Kidney glomerular epithelial cell (primary cell): Measurements from ENCODE around the gene TLNRD1.
A peak's percentile ranks its signal among the peaks of the same experiment; 100 is the strongest.
"Not testable (repeated sequence)": the region's sequence is repeated elsewhere in the genome, so short reads cannot be mapped to it uniquely, and the experiment has no call there.

Source experiments
- DNase-seq: peaks from one replicate; lab custom pipeline; 2025; lab: John Stamatoyannopoulos, UW

The TLNRD1 gene

DNA sequence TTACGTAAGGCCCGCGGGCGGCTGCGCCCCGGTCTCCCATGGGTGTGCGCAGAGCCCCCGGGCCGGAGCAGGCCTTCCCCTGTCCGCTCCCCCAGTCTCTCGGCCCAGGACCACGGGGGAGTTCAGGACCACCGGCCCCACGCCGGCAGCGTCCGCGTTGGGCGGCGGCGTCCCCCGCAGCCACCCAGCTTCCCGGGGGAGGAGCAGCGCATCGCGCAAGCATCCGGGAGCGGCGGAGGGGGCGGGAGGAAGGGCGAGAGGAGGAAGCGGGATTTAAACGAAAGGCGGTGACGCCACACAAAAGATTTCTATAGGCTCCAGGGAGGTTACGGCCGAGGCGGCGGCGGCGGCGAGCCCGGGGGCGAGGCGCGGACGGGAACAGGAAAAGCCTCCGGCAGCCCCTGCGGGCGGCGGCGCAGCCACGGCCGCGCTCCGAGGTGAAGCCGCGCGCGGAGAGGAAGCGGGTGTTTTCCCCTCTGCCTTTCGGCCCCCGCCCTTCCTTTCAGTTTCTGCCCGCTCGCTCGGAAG, at the start of gene TLNRD1:
TLNRD1 (plus strand) TSS at position 300 of the 528 bp plus-strand sequence. CDS start 1,349 bp downstream, outside the sequence.
- peak; percentile 71 for DNase-seq

DNA sequence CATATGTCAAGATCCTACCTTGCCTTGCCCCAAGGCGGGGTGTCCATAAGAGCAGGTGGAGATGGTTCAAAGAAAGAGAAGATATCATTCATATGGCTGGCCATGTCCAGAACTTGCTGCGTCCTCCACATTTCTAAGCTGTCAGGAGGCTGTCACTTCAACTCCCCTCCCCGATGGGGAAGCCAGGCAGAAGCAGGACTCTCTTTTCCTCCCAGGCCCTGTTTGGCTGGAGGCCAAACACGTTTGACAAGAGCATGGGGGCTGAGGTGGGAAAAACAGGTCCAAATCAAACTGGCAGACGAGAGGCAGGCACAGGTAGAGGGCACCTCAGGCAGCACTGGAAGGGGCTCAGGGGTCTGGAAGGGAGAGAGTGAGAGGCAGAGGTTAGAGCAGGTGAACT, 48.8 kb upstream of the TLNRD1 start:
- no peak for DNase-seq

DNA sequence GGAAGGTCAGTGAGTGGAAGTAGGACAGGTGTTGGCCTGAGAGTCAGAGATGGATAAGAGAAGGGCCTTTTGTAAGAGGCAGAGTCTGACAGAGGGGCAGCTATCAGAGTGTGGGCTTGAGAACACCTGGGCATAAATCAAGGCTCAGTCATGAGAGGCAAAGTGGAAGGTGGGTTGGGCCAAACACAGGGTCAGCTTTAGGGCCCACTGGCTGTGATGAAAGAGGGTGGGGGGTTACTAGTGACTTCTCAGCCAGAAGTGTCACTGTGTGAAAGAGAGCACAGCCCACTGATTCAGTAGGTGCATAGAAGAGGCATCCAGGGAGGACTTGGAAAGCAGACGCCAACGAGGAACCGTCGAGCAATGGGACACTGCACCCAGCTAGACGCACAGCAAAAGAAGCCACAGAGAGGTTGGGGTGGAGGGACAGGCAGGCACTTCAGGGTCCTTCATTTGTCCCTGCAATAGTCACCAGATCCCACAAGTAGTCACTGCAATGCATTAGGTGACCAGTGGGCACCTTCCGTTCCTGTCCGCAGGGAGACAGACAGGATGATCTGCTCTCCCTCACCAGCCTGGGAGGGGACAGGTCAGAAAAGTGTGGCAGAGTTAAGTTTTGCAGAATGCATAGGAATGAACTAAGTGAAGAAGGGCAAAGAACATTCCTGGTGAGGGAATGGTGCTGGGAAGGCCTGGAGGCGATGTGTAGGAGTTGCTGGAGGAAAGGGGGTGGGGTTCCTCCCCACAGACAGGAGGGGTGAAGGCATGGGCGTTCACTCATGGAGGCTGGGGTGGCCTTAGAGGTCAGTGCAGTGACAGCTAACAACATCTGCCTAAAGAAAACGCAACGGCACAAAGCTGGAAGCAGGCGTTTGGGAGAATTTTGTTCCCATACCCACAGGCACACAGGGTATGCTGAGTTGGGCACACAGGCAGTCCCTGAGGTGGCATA, 47.4 kb upstream of the TLNRD1 start:
- DNase-seq = no peak

DNA sequence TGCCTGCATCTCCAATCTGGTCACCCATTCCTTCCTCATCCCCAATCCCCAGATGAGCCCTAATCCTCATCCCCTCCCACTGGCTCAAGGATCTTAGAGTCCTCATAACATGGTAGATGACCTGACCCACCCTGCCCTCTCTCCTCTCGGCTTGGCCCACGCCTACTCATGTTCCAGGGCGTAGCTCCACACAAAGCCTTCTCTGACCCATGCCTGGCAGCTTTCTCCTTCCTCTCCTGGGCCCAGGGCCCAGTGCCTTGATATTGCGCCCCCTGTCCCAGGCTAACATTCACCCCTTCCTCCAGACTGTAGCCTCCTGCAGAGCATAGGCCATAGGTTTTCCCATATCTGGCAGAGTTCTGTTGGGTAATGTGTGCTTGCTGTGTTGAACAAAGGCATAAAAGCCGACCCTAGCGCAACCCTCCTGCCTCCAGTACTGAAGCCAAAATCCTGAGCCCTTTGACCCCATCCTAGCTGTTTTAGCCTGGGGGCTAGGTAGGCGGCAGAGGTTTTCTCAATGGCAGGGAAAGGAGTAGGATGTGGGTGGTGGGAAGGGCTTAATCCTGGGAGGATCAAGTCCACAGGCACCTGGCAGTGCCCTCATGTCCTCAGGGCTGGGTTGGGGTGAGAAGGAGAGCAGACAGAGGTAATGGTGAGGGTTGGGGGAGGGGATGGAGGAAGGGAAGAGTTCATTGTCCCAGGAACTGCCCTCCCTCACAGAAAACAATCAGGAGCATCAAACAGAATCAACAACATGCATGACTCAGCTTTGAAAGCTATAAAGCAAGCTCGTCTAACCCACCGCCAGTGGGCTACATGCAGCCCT, 46.6 kb upstream of the TLNRD1 start:
- DNase-seq = no peak

DNA sequence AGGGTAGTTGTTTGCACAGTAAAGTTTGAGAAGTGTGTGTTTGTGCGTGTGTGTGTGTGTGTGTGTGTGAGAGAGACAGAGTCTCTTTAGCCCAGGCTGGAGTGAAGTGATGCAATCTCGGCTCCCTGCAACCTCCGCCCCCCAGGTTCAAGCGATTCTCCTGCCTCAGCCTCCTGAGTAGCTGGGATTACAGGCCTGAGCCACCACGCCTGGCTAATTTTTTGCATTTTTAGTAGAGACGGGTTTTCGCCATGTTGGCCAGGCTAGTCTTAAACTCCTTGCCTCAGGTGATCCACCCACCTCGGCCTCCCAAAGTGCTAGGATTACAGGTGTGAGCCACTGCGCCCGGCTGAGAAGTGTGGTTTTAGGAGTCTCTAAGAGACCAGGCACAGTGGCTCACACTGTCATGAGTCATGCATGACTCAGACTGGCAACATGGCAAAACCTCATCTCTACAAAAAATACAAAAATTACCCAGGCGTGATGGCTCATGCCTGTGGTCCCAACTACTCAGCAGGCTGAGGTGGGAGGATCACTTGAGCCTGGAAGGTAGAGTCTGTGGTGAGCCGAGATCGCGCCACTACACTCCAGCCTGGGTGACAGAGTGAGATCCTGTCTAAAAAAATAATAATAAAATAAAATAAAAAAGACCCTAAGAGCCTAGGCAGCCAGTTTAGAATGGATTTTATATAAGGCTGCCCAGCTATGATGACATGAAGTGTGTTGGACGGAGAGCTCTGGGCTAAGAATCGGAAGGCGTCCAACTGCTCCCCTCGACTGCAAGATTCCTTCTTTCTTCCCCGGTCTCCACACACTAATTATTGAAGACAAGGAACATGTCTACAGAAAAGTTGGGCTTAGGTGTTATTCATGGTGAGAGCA, 44.9 kb upstream of the TLNRD1 start:
- peak; percentile 89 for DNase-seq

DNA sequence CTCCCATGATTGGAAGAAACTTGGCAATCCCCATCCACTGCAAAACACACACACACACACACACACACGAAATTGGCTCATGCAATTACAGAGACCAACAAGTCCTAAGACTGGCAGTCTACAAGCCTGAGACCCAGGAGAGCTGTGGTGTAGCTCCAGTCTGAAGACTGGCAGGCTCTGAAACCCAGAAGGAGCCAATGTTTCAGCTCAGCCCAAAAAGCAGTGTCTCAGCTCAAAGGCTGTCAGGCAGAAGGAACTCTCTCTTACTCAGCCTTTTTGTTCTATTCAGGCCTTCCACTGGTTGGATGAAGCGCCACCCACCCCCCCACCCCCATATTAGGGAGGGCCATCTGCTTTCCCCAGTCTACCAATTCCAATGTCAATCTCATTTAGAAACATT, 43.2 kb upstream of the TLNRD1 start:
- no peak for DNase-seq

DNA sequence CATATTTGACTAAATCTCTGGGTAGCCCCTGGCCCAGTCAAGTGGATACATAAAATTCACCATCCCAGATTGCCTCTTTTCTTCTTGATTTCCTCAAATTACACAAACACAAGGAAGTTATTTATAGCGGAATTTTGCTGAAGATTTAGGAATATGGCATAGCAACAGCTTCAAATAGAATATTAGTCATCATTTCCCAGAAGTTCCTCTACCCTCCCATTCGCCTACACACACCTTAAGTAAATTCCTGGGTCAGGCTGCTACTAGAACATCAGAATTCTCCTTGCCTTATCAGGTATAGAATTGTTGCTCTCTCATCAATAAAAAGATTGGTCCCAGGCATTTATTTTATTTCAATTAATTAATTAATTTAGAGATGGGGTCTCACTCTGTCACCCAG, 42.7 kb upstream of the TLNRD1 start:
- no peak for DNase-seq

DNA sequence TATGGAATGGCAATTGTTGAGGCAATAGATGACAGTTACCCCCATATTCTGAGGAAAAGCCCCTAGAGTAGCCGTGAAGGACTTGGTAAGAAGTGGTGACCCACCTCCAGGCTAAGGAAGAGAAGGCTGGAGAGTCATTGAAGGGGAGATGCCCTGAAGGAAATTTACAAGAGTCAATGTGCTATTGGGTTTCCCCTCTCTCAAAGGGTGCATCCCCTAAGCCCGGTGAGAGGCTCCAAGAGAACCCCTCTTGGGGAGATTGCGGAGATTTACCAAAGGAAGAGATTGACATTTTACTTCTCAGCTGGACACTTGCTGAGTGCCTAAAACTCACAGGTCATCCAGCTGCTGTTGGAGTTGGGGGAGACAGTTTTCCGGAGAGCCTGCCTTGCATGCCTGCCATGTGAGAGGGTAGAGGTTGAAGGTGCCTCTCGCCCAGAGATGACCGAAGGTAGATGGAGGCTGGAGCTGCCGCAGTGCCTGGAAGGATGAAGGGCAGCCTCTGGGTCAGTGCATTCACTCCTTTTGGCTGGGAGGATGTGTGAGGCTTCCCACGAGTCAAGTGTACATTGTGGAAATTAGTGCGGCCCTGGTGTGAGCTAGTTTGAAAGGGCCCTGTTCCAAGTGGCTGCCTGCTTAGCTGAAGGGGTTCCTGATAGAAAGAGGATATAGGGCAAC, 41.8 kb upstream of the TLNRD1 start:
- no peak for DNase-seq

DNA sequence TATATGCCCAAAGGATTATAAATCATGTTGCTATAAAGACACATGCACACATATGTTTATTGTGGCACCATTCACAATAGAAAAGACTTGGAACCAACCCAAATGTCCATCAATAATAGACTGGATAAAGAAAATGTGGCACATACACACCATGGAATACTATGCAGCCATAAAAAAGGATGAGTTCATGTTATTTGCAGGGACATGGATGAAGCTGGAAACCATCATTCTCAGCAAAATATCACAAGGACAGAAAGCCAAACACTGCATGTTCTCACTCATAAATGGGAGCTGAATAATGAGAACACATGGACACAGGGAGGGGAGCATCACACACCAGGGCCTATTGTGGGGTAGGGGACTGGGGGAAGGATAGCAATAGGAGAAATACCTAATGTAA, 35.3 kb upstream of the TLNRD1 start:
- DNase-seq = not testable (repeated sequence)

DNA sequence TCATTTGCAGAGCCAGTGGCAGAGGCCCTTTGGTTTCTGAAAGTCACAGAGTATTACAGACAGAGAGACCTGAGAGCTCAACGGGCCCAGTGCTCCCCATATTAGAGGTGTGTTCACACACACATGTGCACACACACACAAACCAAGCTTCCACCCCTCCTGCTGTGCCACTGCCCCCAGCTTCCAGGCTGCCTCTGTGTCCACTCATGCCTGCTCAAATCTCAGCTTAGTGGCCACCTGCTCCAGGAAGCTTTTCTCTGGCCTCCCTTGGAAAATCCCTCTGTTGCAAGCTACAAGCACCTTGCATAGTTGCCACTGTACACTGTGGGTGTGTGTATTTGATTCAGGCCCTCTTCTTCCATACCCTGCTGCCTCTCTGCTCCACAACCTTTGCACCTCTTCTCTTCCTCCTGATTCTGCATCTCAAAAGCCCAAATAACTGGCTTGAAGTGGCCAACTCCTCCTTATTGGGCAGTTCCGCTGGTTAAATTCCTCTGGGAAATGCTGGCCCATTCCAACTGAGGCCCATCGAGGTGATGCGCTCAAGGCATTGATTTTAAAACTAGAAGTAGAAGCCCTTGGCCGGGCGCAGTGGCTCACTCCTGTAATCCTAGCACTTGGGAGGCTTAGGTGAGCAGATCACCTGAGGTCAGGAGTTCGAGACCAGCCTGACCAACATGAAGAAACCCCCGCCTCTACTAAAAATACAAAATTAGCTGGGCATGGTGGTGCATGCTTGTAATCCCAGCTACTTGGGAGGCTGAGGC, 34.1 kb upstream of the TLNRD1 start:
- DNase-seq = no peak

DNA sequence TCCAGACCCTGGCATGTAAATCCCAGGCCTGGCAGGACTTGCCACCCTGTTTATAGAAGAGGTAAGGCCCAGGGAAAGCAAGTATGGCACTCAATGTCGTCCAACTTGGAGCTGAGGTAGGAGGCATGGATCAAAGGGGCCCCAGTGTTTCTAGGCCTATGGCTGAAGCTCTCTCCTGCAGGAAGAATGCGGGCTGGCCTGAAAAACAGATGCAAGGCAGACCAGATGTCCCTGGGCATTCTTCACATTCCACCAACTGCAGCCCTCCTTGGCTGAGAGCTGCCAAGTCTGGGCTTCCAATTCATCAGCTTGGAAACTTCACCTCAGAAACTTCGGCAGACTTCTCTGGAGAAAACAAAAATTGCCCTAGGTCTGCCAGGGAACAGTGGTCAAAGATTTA, 33.3 kb upstream of the TLNRD1 start:
- peak; percentile 41 for DNase-seq

DNA sequence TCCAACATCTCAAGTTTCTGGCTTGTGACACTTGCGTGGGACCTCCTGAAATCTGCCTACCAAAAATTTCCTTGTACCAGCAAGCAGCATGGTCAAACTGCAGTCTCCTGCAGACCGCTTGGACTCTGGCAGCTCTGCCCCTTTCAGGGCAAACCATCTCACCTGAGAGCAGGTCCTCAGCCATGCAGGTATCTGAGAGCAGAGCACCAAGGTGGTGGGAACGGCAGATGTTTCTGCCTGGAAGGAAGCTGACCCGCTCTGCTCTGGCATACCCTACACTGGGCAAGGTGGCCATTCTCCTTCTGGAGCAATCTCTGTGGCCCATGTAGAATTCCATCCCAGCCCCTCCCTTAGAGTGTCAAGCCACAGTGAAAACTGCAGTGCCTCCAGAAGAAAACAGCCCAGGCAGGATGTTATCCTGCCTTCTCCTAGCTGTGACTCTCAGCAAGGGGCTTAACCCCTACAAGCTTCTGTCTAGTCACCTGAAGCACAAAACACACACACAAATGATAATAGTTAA, 32.7 kb upstream of the TLNRD1 start:
- DNase-seq = no peak

DNA sequence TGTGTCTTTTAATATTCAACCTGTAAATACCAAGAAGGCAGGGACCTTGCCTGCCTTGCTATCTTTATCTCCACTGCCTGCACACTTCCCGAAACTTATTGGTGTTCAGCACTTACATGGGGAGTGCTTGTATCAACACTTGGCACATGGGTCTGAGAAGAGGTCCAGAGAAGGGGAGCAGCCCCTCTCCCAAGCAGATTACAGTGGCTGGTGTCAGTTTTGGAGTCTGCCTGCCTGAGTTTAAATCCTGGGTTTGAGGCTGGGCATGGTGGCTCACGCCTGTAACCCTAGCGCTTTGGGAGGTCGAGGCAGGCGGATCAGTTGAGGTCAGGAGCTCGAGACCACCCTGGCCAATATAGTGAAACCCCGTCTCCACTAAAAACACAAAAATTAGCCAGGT, 31.4 kb upstream of the TLNRD1 start:
- DNase-seq = no peak

DNA sequence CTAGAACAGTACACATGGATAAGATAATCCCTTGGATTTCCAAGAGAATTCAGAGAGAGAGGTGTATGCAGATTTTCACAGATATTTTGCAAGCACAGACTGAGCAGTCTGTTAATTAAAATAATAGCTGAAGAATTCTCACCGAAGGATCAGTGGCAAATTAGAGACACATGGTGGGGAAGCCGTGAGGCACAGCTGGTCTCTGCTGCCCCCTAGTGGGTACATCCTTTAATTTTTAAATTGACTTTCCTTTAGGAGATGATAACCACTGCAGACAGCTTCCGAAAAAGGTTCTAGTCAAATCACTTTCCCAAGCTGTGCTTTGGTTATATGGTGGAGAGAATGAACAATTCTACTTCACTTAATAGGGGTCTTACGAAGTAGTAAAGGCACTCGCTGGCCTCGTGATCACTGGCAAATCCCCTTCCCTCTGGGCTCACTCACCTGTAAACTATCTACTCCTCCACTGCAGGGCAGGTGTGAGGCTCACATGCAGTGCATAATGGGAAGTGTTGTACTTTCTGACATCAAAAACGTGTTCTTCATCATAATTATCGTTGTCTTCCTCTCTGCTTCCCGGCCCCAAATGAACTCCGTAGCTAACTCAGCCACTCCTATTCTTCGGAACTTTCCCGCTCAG, 30.6 kb upstream of the TLNRD1 start:
- peak; percentile 60 for DNase-seq

DNA sequence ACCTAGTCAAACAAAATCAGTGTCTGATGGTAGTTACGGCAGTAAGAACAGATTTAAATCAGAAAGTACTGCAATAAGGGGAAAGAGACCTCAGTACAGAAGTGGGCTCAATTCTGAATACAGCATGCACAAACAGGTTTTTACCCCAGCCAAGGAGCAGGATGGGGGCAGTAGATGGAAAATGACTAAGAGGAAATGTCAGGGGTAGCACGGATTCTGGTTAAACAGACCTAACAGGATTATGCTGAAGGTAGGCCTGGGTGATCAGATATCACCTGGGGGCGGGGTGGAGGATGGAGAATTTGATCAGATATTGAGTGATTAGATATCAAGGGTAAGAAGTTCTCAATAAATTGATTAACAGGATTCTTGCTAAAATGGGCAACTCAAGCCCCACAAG, 30.1 kb upstream of the TLNRD1 start:
- no peak for DNase-seq

DNA sequence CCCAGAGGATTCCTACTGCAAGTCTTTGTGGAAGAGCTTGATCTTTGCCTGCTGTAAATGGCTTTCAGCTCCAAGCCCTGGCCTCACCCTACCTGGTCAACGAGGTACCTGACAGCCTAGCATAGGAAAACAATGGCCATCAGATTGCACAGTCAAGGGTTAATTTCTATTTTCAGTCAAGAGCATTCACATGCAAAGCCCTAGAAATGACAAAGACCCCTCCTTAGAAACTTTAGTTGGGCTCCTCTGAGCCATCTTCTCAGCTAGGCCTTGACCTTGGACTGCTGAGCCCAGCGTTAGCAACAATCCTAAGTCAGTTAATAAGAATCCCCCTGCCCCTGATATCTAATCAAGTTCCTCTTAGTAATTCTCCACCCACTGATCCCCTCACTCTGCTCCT, 29.6 kb upstream of the TLNRD1 start:
- no peak for DNase-seq

DNA sequence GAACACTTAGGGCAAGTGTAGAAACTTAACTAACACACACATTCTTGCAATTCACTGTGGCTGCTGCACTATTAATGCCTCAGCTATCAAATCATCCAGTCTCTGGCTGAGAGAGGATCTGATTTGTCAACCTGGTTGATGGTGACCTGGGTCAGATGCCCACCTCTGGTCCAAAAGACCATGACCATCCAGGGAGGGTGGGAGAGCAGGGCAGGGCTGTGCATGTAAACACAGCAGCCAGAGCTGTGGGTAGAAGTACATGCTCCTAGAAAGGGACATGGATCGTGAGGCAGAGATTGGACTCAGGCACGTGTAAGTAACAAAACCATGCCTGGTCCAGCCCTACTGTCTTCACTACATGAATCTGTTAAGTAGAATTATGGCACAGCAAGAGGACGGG, 28.4 kb upstream of the TLNRD1 start:
- DNase-seq = no peak

DNA sequence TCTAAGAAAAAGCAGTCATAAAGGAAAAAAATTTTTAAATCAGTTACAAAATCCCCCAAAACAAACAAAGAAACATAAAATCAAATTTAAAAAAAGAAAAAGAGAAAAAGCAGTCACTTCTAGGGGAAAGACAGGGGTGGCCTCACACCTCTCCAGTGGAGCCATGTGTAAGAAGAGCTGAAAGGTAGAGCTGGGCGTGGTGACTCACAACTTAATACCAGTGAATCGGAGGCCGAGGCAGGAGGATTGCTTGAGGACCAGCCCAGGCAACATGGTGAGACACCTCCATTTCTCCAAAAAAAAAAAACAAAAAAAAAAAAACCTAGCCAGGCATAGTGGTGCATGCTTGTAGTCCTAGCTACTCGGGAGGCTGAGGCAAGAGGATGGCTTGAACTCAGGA, 25.8 kb upstream of the TLNRD1 start:
- DNase-seq = no peak

DNA sequence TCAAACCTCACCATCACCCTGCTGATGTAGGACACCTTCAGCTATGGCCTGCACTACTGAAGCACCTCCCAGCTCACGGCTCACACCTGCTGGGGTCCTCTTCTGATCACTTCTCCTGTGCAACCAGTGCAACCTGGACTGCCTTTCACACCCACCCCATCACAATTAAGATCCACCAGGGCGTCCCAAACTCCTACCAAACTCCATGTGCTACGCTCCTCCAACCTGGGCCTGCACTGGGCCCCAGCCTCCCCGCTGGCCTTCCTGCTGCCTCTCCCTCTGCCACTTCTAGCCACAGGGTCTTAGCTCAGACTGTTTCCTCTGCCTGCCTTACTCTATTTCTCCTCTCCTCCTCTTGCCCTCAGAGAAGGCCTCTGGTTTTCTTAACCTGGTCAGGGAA, 23.9 kb upstream of the TLNRD1 start:
- no peak for DNase-seq

DNA sequence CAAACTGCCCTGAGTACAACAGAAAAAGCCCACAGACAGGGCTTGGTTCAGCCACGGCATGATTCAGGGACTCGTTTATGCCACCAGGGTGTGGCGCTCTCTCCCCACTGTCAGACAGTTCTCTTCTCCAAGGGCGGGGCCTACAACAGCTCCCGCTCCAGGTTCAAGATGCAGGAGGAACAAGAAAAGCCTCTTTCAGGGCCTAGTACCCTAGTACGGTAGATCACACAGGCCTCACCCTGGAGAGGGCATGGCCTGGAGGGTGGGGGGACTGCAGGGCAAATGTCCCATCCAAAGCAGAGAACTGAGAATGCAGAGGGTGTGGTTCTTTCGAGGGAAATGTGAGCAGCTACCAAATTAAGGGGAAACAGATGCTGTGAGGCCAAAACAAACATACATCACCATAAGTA, 23.1 kb upstream of the TLNRD1 start:
- DNase-seq = no peak
